Hematopoietic multipotent progenitor cell treated with erythropoietin and hydrocortisone succinate and interleukin-3 and kit ligand, for 8 days (in vitro differentiated cells): ENCODE data around the gene NR1H2.

Experiments used
- DNase-seq: peaks from one replicate; pipeline ENCODE4 v3.0.0-alpha.2; 2015

The NR1H2 gene

DNA sequence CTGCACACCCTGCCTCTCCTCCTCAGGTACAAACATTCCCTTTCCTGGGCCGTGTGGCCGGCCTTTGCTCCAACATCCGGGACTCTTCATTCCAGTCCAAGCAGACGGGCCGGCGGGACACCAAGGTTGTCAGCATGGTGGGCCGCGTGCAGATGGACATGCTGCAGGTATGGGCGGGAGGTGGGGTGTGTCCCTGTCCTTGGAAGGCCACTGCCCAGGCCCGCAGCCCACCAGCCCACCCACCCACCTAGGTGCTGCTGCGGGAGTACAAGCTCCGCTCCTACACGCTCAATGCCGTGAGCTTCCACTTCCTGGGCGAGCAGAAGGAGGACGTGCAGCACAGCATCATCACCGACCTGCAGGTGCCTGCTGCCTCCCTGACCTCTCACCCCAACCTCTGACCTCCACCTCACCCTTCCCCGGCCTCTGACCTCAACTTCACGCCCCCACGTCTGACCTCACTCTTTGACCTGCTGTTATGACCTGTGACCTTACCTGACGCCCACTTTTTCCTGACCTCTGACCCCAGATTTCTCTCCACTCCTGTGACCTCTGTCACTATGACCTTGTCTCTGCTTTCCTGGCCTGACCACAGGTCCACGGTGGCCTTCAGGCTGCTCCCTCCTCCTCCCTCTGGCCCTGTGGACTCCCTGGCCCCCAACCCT lies 30.0 kb downstream of the NR1H2 start:
- no peak for DNase-seq

DNA sequence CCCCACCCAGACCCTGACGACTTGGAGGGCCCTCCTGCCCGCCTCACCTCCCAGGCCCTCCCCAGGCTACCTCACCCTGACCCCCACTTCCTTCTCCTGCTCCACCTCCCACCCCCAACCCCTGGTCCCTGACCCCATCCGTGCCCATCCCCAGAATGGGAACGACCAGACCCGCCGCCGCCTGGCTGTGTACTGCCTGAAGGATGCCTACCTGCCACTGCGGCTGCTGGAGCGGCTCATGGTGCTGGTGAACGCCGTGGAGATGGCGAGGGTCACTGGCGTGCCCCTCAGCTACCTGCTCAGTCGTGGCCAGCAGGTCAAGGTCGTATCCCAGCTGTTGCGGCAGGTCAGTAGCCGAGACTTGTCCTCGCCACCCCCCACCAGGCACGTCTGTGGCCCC lies 30.6 kb downstream of the NR1H2 start:
- DNase-seq: no peak

DNA sequence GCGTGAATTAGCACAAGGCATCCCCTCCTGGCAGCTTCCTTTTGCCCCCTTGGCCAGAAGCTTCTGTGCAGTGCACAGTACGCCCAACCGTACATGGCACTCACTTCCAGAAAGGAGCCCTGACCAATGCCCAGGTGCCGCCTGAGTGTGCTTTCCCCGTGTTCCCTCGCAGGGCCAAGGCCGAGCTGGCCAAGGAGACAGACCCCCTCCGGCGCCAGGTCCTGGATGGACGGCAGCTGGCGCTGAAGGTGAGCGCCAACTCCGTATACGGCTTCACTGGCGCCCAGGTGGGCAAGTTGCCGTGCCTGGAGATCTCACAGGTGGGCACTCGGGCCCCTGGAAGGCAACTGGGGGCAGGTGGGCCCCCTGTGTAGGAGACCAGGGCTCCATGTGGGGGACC lies 33.1 kb downstream of the NR1H2 start:
- DNase-seq: no peak

DNA sequence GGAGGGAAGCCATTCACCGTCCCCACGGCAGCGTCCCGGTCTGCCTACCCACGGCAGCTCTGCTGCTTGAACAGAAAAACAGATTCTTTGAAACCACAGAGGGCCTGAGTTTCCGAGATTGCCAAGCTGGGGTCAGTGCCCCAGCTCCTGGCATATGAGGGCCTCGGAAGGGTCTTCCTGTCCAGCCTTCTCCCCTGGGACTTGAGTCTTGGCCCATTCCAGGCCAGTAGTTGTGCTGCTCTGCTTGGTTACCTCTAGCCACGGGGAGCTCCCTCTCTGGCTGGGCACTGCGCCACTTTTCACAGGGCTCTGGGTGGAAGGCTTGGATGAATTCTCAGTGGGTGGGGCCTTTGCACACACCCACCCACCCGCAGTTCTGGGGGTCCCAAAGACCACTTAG lies 33.9 kb downstream of the NR1H2 start:
- DNase-seq: no peak

DNA sequence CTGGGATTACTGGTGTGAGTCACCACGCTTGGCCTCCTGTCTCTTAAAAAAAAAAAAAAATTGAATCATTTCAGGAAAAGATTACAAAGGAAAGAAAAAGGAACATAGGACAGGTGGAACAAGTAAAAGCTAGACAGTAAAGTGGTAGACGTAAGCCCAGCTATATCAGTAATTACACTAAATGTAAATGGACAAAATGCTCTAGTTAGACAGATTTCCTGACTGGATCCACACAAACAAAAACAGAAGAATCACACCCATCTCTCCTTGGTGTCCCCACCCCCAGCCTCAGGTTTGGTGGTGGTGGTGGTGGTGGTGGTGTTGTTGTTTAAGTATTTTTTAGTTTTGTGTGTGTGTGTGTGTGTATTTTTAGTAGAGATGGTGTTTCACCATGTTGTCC lies 36.2 kb downstream of the NR1H2 start:
- no peak for DNase-seq

DNA sequence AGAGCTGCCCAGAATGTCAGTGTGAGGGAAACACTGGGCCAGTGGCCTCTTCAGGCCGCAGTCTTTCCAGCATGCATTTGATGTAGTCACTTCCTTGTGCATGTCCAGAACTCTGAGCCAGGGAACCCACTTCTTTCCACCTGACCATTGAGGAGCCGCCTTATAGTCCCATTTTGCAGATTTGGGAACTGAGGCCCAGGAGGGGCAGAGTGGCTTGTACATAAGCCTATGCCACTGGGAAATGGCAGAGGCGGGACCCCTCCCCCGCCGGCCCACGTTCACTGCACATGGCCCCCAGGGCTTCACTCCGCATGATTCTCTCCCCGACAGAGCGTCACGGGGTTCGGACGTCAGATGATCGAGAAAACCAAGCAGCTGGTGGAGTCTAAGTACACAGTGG lies 36.8 kb downstream of the NR1H2 start:
- DNase-seq: no peak

DNA sequence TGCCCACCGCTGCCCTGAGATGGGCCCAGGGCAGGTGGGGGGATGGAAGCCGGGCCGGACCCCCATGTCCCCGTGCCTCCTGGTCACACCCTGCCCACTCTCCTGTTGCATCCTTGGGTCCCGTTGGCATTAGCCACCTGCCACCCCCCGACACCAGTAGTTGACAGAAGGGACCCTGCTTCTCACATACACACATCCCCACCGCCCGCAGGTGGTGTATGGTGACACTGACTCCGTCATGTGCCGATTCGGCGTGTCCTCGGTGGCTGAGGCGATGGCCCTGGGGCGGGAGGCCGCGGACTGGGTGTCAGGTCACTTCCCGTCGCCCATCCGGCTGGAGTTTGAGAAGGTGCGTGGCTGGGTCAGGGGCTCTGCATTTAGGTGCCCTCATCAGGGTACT lies 37.3 kb downstream of the NR1H2 start:
- no peak for DNase-seq

DNA sequence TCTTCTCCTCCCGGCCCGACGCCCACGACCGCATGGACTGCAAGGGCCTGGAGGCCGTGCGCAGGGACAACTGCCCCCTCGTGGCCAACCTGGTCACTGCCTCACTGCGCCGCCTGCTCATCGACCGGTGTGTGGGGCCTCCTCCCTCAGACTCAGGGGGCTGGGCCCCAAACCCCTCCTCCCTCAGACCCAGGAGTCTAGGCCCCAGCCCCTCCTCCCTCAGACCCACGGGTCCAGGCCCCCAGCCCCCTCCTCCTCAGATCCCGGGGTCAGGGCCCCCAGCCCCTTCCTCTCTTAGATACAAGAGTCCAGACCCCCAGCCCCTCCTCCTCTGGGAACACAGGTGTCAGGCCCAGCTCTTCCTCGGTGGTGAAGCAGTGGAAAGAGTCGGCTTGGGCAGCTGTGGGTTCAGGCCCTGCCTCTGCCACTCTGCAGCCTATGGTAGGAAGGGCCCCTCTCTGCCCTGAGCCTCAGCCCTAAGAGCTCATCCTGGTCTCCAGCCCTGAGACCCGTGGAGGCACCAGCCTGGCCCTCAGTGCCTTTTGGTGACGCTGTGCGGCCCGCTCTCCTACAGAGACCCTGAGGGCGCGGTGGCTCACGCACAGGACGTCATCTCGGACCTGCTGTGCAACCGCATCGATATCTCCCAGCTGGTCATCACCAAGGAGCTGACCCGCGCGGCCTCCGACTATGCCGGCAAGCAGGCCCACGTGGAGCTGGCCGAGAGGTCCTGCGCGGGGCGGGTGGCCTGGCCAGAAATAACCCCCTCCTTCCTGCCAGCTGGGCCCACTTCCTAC lies 38.8 kb downstream of the NR1H2 start:
- peak; percentile 79 for DNase-seq

DNA sequence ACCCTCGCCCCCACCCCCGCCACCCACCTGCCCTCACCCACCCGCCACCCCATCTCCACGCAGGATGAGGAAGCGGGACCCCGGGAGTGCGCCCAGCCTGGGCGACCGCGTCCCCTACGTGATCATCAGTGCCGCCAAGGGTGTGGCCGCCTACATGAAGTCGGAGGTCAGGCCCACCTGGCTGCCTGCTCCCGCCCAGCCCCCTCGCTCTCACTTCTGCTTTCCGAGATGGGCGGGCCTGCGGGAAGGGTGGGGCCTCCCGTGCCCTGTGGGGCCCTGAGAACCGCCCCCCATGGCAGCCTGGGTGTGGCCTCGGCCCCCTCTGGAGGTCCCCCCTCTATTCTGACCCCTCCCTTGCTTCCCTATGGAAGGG lies 39.4 kb downstream of the NR1H2 start:
- peak; percentile 55 for DNase-seq

DNA sequence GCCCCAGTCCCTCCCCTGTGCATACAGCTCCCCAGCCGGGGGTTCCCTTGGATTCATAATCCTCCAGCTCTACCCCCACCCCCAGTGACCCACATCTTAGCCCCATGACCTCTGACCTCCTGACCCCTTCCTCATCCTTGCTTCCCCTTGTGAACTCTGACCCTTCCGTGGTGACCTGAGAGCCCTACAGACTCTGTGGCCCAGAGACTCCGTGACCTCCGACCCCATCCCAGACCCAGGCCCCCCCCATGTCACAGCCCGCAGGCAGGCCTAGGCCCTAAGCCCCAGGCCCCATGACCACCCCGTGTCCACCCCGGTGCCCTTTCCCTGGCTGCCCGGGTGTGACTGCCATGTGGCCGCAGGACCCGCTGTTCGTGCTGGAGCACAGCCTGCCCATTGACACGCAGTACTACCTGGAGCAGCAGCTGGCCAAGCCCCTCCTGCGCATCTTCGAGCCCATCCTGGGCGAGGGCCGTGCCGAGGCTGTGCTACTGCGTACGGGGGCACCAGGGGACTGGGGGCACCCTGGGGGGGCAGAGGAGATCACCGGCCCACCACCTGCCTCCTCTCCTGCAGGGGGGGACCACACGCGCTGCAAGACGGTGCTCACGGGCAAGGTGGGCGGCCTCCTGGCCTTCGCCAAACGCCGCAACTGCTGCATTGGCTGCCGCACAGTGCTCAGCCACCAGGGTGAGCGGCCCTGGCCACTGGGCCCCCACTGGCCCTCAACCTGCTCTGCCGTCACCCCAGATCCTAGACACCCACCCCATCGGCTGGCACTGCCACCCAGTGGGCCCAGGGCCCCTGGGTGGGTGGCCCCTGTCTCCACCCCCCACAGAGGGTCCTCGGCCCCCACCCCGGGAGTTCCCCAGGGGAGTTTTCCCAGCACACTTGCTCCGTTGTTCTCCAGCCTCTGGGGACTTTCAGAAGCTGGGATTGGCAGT lies 40.0 kb downstream of the NR1H2 start:
- DNase-seq: no peak

DNA sequence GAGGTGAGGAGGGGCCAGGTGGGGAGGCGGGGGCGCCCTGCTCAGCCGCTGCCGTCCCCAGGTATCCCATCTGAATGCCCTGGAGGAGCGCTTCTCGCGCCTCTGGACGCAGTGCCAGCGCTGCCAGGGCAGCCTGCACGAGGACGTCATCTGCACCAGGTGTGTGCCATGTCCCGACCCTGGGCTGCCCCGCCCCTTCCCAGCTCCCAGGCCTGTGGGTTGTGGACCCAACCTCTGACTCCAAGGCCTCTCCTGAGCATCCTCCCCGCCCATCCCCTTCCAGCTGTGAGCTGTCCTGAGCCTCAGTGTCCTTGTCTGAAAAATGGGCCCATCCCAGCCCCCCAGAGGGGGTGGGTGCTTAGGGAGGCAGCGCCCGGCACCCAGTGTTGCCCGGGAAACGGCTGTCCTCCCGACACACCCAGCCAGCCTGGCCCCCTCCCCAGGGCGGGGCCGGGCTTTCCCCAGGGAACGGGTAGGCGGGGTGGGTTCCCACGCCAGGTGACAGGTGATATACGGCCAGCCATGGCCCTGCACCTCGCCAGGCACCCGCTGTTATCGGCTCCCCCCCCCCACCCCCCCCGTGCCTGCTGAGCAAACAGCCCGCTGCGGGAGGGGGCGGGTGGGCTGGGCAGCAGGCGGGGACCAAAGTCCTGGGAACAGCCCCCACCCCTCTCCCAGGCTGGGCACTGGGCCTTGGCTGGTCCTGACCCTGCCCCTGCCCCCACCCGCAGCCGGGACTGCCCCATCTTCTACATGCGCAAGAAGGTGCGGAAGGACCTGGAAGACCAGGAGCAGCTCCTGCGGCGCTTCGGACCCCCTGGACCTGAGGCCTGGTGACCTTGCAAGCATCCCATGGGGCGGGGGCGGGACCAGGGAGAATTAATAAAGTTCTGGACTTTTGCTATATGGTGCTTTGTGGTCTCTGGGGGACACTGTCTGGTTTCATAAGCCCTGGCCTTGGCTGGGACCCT lies 41.1 kb downstream of the NR1H2 start:
- DNase-seq: no peak

DNA sequence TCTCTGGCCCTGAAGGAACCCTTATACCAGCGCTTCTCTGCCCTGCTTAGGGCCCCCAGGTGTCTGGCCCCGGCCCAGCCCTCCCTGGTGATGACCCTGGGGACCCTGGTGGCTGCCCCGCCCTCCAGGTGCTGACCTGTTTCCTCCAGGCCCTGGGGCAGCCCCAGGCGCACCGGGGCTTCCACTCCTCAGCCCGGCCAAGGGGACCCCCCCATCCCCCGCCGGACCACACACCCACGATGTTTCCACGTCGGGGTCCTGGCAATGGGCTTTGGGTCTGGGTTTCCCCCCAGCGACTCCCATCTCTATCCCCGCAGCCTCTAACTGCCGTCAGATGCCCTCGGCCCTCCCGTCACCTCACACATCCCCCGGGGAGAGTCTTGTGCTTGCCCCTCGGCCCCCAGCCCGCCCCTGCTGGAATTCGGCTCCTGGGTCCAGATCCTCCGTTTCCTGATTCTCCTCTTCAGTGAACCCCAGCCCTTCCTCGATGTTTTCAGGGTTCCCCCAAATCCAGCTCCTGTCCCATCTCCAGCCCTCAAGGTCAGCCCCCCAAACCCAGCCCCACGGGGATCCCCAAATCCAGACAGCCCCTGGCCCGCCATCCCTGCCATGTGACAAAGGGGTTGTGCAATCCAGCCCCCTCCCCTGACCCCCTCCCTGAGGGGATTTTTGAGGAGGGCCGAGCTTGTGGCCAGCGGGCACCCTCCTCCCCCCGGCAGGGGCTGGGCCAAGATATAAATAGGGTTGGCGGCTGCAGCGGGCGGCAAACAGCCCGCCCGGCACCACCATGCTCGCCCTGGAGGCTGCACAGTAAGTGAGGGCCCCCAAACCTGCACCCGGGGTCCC lies 42.1 kb downstream of the NR1H2 start, which contains the start of gene SPIB:
TSS of gene SPIB (plus strand) at position 763 of the 846 bp plus-strand sequence. CDS start at position 788, 25 bp downstream.
- DNase-seq: no peak

DNA sequence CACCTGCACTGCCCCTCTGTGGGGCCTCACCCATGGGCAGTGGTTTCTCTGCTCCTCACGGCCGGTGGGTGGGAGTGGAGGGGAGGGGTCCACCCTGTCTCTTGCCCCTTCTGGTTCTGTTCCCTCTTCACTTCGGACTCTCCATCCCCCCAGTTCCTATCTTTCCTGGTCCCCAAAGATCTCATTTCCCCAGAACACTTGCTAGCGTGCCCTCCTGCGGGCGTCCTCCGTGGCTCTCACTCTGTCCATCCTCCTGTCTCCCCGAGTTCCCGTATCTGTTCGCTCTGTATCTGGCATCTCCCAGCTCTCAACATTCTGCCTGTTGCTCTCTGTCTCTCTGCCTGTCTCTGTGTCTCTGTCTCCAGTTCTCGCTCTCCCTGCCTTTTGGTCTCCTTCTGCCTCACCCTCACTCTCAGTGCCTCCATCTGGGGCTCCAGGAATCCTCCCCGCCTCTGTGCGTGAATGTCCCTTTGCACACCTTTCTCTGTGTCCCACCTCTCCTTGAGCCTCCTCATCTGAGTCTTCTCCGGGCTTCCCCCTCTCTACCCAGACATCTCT lies 42.8 kb downstream of the NR1H2 start:
- no peak for DNase-seq

DNA sequence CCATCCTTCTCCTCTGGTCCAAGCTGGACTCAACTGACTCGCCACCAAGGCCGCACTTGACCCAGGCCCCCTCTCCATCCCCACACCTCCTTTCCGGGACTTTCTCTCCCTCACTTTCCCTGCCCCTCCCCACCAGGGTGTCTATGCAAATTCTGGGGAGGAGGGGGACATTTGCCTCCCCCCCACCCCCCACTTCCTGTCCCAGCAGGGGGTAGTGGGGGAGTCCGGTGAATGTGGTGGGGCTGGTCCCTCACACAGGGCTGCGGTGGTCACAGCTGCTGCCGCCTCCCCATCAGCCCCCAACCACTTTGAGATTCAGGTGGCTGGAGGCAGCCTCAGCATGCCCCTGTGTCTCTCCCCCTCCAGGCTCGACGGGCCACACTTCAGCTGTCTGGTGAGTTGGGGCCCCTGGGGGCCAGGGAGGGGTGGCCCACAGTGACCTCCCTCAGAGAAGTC lies 43.4 kb downstream of the NR1H2 start:
- no peak for DNase-seq

DNA sequence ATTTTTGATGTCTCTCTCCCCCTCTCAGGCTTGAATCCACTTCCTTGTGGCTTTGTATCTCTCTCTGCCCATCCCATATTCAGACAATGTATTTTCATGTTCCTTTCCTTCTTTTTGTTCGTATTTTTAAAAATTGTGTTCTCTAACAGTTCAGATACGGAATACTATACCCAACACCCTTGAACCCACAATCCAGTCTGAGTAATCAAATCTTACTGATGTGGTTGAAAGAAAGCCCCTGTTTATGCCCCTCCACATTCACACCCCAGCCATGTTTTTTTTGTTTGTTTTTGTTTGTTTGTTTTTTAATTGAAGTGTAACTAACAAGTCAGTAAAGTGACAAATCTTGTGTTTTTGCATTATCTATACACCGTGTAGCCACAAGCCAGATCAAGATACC lies 43.9 kb downstream of the NR1H2 start:
- DNase-seq: no peak

DNA sequence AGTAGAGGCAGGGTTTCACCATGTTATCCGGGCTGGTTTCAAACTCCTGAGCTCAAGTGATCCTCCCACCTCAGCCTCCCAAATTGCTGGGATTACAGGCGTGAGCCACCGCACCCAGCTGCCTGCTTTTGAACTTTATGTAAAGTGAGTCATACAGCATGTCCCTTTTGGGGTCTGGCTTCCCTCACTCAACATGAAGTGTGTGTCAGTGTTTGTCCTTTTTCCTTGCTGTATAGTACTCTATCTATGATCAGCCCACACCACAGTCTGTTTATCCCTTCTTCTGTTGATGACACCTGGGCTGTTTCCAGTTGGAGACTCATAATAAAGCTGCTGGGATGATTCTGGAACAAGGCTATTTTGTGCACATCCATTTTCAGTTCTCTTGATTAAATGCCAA lies 44.6 kb downstream of the NR1H2 start:
- no peak for DNase-seq

DNA sequence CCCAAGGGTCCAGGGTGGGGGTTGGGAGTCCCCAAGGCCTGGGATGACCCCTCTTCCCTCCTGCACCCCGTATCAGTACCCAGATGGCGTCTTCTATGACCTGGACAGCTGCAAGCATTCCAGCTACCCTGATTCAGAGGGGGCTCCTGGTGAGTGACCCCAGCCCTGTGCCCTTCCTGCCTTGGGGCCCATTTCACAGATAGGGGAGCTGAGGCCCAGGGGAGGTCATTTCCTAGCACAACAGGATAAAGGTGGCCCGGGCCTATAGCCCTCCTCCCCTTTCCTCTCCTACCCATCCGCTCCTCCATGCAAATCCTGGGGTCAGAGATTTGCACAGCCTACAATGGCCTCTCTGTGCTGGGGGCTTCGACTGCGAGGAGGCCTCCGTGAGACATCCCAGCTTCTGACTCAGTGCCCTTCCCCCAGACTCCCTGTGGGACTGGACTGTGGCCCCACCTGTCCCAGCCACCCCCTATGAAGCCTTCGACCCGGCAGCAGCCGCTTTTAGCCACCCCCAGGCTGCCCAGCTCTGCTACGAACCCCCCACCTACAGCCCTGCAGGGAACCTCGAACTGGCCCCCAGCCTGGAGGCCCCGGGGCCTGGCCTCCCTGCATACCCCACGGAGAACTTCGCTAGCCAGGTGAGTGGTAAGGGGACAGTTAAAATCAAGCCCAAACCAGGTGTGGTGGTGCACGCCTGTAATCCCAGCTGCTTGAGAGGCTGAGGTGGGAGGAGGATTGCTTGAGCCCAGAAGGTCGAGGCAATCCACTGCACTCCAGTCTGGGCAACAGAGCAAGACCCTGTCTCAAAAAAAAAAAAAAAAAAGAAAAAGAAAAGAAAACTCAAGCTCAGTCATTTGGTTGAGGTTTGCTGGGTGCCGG lies 46.4 kb downstream of the NR1H2 start:
- no peak for DNase-seq

DNA sequence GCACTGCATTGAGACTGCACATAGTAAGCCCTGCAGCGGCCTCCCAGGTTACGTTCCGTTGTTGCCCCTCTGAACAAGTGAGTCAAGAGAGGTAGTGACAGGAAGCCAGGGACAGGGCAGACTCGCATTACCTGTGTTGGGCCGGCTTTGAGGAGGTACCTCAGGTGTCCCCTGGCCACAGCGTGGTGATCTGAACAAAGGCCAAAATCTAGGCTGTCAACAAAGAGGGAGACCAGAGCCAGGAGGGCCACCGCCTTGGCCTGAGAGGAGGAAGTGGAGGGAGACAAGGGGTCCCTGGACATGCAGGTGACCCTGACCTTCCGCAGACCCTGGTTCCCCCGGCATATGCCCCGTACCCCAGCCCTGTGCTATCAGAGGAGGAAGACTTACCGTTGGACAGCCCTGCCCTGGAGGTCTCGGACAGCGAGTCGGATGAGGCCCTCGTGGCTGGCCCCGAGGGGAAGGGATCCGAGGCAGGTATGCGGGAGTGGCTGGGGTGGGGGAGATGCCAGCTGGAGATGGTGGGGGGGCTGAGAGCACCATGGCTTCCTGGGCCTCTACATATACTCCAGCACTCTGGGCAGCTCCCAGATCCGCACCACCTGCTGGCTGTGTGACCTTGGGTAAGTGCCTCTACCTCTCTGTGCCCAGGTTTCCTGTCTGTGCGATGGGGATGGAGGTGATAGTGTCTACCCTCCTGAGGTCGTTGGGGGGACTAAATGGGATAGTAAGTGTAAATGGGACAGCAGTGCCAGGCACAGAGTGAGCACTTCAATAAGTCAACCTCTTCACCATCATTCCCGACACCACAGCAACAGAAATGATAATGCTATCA lies 47.2 kb downstream of the NR1H2 start:
- DNase-seq: no peak

DNA sequence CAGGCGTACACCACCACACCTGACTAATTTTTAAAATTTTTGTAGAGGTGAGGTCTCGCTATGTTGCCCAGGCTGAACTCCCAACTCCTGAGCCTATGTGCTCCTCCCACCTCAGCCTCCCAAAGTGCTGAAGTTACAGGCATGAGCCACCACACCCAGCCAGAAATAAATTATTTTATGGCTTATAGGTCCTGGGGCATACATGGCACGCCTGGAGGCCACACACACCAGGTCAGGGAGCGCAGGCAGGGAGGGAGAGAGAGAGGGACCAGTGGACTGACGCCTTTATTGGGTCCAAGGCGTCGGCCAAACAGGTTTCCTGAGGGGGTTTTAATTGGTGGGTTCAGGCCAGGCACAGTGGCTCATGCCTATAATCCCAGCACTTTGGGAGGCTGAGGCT lies 49.3 kb downstream of the NR1H2 start:
- no peak for DNase-seq
